ENCODE measurements around the gene OR52K2. TPM values are rescaled to one million over a fixed set of nuclear protein-coding genes. Genes with fewer than 3 reads are reported as not detected.
"Not testable (repeated sequence)": the region's sequence is repeated elsewhere in the genome, so short reads cannot be mapped to it uniquely, and the experiment has no call there.

OR52K2 gene
- polyA plus RNA-seq, 1 donor = not detected

DNA sequence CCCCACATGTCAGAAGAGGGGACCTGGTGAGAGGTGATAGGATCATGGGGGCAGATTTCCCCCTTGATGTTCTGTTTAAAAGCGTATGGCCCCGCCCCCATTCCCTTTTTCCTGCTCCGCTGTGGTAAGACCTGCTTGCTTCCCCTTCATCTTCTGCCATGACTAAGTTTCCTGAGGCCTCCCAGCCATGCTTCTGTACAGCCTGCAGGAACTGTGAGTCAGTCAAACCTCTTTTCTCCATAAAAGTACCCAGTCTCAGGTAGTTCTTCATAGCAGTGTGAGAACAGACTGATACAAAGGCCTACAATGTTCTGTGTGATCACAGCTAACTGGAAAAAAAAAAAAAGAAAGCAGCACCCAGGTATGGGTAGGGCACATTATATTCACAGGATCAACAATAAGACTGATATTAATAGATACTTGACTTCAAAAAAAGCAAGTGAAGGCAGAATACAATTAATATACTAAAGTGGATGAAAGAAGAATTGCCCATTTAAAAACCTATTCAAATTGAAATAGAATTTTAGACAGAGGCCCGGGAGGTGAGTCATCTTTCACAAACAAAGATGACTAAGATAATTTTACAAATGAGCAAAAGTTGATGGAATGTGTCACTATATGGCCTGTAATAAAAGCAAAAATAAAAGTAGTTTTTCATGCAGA, 31.6 kb downstream of the OR52K2 start:
- DNase-seq = no peak

DNA sequence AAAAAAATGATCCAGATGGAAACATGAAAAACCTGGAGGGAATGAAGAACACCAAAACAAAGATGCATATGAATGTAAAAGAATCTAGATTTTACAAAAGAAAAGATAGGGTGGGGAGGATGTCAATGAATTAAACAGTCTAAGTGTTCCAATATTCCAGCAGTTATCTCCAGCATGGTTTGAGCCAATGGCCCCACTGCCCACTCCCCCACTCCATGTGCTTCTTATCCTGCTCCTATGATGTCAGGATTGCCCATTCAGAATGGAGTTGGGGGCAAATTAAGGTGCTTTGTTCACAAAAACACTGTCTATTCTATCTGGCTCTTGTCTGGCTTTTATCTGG, 32.1 kb downstream of the OR52K2 start:
- DNase-seq = no peak

DNA sequence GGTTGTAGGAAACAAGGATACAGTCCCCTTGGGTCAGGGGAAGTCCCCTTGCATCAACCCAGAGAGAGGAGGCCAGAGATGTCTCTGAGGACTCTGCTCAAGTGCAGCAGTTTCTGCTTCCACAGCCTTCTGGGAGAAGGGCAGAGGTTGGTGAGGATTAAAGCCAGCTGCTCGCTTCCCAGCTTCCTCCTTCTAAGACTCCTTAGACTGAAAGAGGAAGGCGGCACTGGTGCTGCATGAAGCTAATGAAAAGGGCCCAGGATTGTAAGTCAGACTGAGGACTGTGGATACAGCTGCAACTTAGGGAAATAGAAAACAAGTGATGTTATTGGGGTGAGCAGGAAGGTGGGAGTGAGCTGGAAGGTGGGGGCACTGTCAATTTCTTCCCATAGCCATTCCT, 33.4 kb downstream of the OR52K2 start, which contains the start of gene OR52K1:
OR52K1 (plus strand) TSS at position 202 of the 400 bp plus-strand sequence. CDS start 6,255 bp downstream, outside the sequence.
- no peak for DNase-seq

DNA sequence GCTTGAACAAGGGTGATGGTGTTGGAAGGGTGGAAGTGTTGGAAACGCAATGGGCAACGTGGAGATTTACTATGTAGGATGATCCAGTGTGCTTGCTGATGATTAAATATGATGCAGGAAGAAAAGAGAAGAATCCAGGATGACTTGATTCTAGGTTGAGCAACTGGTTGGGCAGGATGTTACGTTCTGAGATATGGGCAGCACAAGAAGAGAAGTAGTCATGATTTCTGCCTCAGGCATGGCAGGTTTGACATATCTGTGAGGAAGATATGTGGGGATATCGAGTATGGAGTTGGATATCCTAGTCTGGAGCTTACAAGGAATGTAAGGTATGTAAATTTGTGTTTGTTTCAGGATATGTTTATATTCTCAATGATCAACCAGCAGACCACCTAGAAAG, 35.2 kb downstream of the OR52K2 start:
- no peak for DNase-seq

DNA sequence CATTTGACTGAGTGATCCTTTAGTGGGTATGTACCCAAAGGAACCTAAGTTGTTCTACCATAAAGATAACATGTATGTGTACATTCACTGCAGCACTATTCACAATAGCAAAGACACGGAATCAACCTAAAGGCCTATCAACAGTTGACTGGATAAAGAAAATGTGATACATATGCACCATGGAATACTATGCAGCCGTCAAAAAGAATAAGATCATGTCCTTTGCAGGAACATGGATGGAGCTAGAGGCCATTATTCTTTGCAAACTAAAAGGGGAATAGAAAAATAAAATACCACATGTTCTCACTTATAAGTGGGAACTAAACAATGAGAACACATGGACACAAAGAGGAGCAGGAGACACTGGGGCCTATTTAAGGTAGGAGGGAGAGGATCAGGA, 42.3 kb downstream of the OR52K2 start:
- not testable (repeated sequence) for DNase-seq

DNA sequence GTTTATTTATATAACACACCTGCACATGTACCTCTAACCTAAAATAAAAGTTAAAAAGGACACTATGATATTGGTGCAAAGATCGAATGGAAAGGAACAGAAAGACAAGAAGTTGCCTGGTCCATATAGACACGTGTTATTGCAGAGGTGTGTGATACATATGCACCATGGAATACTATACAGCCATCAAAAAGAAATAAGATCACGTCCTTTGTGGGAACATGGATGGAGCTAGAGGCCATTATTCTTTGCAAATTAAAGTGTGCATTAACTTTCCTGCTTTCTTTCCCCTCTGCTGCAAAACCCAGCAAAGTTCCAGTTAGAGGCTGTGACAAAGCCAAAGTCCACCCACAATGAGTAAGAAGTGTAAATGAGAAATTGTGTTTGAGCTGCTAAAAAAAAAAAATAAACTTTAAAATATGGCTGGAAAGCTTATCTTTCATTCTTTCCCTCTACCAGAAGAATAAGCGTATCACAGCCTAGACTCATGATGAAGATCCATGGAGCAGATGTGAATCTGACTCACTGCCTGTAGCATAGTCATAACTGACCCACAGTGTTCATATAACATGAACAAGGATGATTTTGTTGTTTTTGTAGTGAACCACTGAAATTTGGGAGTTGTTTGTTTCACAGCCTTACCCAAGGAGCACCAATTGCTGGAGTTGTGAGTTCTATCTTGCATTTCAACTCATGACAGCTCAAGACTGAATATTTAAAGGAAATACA, 42.9 kb downstream of the OR52K2 start:
- no peak for DNase-seq

DNA sequence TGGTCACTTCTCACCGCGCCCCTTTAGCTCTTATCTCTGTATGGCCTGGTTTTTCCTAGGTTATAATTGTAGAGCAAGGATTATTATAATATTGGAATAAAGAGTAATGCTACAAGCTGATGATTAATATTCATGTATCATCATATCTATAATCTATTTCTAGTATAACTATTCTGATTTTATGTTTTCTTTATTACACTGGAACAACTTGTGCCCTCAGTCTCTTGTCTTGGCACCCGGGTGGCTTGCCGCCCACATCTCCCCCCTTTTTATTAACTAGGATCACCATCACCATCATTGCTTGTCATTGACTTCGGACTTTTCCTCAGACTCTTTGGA, 44.4 kb downstream of the OR52K2 start:
- no peak for DNase-seq

GRCh38 chr11:4495487-4495886, 46.4 kb downstream of the OR52K2 start:
- DNase-seq = no peak

- no peak for DNase-seq
These were observed 46.9 kb downstream of the OR52K2 start for GRCh38 chr11:4495986-4496385.

DNA sequence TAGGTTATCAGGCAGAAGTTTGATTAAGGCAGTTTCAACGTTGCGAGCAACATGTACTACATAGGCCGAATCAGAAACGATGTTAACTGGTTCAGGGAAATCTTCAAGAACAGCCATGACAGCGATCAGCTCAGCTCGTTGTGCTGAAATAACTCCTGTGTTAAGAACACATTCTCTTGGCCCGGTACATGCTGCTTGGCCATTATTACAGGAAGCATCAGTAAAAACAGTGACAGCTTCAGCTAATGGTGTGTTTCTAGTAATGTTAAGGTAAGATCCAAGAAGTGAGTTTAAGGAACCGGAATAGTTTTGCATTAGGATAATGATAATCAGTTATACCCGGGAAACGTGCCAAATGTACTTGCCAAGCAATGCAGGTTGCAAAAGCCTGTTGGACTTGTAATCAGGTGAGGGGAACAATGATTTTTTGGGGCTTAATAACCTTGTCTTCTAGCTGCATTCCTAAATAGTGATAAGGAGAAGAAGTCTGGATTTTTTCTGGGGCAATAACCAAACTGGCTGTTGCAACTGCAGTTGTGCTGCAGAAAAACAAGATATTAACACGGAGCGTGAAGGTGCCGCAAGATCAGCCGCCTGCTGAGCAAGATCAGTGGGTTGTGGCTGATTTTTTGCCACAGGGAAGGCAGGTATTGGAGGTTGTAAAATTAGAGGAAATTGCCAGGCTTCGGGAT, 47.6 kb downstream of the OR52K2 start:
- no peak for DNase-seq

Other genes starting within 250 kb of the OR52K2 start
- not detected for gene OR52B4, start 80.9 kb upstream of the OR52K2 start, polyA plus RNA-seq (ENCODE audit: insufficient read length)
- 8.1 TPM for gene TRIM21, start 55.6 kb upstream of the OR52K2 start, polyA plus RNA-seq (ENCODE audit: insufficient read length)
- gene OR52K1, start 33.4 kb downstream of the OR52K2 start, polyA plus RNA-seq (ENCODE audit: insufficient read length) = 0.12 TPM
- not detected for gene OR52M1, start 95.9 kb downstream of the OR52K2 start, polyA plus RNA-seq (ENCODE audit: insufficient read length)
- gene OR52I2, start 132.4 kb downstream of the OR52K2 start, polyA plus RNA-seq (ENCODE audit: insufficient read length) = not detected
- gene OR52I1, start 144.7 kb downstream of the OR52K2 start, polyA plus RNA-seq (ENCODE audit: insufficient read length) = not detected
- gene TRIM68, start 158.9 kb downstream of the OR52K2 start, polyA plus RNA-seq (ENCODE audit: insufficient read length) = 8.6 TPM
- not detected for gene OR51D1, start 188.2 kb downstream of the OR52K2 start, polyA plus RNA-seq (ENCODE audit: insufficient read length)
- 1.7 TPM for gene OR51E1, start 194.7 kb downstream of the OR52K2 start, polyA plus RNA-seq (ENCODE audit: insufficient read length)
- 0.76 TPM for gene OR51E2, start 248.6 kb downstream of the OR52K2 start, polyA plus RNA-seq (ENCODE audit: insufficient read length)

Data from hindlimb muscle (tissue), 1 donor.